ENCODE data around the gene ZNF841.
"Not testable (repeated sequence)": the region's sequence is repeated elsewhere in the genome, so short reads cannot be mapped to it uniquely, and the experiment has no call there.

Gene ZNF841

GRCh38 chr19:52095172-52096014 lies at the start of gene ZNF841:
Gene ZNF841, minus strand, starts transcription at chr19:52095765. Its CDS starts 10,964 bp downstream, at chr19:52084801.
- DNase-seq = peak; percentile 87

GRCh38 chr19:52142001-52142595 lies 46.5 kb upstream of the ZNF841 start:
- DNase-seq = no peak

DNA sequence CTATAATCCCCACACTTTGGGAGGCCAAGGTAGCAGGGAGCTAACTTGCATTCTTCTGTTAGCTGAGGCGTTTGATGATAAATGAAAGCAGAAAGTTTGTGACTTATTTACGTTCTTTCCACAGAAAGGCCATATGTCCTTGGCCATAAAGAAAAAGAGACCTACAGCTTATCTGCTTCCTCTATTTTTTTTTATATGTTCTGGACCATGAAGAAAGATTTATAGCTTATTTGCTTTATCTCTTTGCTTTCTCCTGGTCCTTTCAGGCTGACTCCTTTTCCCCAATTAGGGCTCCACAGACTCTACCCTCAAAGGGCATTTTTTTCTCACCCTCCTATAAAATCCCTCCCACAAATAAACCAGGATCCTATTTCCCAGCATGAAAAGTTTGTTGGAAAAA lies 45.6 kb upstream of the ZNF841 start:
- DNase-seq = no peak

GRCh38 chr19:52140032-52140710 lies 44.6 kb upstream of the ZNF841 start:
- DNase-seq = no peak

DNA sequence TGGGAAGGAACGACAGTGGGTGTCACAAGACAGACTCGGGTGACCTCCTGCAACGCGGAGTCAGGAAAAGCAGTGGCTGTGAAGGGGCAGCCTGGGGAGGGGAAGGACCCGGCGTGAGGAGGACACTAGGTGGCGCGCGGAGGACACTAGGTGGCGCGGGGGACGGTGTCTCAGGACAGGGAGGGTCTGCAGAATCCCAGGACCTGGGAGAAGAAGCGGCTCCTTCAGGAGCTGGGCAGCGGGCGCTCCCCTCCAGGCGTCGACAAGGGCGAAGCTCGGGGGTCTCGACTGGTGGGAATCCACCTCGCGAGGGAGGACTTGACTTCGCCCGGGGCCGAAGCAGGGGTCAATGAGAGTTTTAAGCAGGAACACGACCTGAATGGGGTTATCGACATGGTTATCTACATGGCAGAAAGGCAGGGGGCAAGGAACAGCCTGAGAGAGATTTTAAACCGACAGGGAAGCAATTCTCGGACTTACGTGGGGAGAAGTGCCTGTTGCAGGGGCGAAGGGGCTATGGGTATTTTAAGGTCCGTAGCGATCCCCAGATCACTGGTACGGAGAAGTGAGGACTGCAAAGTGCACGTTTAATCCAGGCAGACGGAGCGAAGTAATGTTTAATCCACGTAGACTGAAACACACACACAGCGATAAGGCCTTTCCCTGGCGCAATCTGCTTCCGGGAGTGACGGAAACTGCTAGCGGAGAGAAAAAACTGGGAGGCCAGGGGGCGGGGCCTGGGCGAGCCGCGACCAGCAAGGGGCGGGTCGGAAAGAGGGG lies 43.9 kb upstream of the ZNF841 start, which contains the start of gene ZNF616:
Gene ZNF616 (minus strand): TSS at position 687 of the 780 bp plus-strand sequence. CDS start 9,426 bp downstream, outside the sequence.
- peak; percentile 98 for DNase-seq

DNA sequence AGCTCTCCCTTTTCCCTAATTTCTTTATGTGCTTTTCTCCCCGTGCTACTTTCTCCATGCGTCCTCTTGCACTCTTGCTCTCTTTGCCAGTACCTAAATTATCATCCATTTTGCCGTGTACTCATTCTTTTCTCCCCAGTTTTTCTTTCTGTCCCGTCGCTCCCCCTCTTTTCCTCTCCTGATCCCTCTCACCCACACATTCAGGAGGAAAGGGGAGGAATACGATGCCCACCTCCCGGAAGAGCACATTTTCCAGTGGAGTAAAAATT lies 43.4 kb upstream of the ZNF841 start:
- DNase-seq = no peak

DNA sequence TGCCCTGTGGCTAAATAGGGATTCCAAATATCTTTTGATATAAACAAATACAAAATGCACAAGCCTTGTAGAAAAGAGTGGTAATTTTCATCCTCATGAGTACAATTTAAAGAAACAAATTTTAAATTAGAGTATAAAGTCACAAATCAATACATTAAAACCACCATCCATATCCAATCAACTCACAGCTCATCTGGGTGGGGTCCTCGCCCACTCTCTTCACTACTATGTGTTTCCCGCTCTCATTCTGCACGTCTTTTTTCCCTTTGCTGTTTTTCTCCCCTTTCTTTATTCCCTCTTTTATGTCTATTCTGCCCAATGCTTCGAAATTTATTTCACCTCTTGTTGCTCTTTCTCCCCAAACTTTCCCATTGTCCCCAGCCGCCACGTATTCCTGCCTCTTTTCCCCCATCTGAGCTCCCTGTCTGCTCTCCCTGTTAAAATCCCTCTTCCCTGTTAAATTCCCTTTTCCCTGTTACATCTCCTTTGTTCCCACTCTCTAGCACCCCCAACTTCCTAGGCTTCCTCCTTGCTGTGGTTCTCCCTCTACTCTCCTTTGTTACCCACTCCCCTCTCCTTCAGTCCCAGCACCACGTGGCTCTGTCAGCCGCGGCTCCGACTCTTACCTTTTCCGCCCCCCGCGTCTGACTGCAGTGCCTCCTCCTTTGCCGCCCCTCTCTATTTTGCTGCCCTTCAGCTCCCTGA lies 42.9 kb upstream of the ZNF841 start:
- peak; percentile 12 for DNase-seq

- DNase-seq = no peak
Measured at GRCh38 chr19:52120286-52120685, 24.7 kb upstream of the ZNF841 start.

DNA sequence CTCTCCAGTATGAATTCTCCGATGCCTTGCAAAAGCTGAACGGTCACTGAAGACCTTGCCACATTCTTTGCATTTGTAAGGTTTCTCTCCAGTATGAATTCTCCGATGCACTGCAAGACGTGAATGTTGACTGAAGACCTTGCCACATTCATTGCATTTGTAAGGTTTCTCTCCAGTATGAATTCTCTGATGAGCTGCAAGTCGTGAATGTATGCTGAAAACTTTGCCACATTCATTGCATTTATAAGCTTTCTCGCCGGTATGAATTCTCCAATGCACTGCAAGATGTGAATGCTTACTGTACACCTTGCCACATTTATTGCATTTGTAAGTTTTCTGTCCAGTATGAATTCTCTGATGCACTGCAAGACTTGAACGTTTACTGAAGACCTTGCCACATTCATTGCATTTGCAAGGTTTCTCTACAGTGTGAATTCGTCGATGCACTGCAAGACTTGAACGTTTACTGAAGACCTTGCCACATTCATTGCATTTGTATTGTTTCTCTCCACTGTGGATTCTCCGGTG lies 20.0 kb upstream of the ZNF841 start:
- no peak for DNase-seq

DNA sequence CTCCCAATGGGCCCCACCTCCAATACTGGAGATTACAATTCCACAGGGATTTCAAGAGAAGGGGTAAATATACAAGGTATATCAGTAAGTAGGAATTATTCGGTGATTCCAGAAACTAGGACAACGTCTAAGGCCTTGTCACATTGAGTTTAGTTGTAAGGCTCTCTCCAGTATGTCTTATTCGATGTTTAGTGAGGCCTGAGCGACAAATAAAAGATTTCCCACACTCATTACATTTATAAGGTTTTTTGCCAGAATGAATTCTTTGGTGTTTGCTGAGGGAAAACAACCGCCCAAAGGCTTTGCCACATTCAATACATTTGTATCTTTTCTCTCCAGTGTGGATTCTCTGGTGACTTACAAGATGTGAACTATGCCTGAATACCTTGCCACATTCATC lies 19.1 kb upstream of the ZNF841 start:
- no peak for DNase-seq

DNA sequence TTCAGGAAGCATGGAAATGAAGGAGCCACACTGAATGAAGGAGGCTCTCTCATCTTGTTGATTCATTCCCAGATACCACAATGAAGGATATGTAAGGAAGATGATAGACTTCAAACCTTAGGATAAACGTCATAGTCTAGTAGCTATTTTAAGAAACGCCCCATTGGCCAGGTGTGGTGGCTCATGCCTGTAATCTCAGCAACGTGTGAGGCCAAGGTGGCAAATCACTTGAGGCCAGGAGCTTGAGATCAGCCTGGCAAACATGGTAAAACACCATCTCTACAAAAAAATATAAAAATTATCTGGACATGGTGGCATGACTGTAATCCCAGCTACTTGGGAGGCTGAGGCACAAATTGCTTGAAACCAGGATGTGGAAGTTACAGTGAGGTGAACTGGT lies 17.1 kb upstream of the ZNF841 start:
- no peak for DNase-seq

GRCh38 chr19:52110780-52111179 lies 15.2 kb upstream of the ZNF841 start:
- DNase-seq = no peak

DNA sequence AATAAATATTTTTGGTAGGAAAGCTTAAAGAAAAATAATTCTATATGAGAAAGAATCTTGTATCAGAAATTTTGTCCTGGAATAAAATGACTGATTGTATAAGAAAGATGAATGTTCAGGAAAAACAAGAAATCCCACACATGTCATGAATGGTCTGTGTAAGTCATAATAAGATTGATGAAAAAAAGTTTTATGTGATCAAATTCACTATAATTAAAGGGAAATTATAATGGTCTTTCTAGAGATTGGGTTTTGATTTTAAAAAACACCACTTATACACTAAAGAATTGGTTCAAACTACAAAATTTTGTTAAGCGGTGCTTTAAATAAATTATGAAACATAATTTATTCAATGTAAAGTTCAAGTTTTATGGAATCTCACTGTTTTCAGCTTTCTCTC lies 7.2 kb upstream of the ZNF841 start:
- DNase-seq = no peak

- DNase-seq = no peak
Measured at GRCh38 chr19:52101866-52102562, 6.4 kb upstream of the ZNF841 start.

DNA sequence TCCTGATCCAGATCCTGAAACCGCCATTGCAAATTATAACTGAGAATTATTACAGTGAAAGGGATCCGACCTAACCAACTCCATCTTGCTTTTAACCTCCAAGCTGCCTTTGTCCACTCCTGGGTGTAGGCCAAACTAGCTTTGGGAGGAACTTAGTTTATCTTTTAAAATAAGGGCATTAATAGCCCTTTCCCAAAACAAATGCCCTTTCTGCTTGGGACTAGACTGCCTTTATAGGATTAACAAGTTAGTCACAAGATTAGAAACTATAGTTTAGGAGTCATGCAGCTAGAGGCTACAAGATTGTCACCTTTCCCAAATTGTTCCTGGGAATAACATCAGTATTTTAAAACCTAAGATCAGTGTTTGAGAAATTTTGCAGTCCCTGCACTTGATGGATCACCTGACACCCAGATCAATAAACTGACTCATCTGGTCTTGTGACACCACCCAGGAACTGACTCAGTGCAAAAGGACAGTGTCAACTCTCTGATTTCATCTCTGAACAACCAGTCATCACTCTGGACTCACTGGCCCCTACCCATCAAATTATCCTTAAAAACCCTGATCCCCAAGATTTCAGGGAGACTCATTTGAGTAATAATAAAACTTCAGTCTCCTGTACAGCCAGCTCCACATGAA lies 4.1 kb upstream of the ZNF841 start:
- no peak for DNase-seq

- not testable (repeated sequence) for DNase-seq
Measured at GRCh38 chr19:52096416-52096815, 851 bp upstream of the ZNF841 start.

- DNase-seq = no peak
Measured at GRCh38 chr19:52094526-52095130, 937 bp downstream of the ZNF841 start.

- DNase-seq = no peak
Measured at GRCh38 chr19:52086481-52086880, 9.1 kb downstream of the ZNF841 start.

DNA sequence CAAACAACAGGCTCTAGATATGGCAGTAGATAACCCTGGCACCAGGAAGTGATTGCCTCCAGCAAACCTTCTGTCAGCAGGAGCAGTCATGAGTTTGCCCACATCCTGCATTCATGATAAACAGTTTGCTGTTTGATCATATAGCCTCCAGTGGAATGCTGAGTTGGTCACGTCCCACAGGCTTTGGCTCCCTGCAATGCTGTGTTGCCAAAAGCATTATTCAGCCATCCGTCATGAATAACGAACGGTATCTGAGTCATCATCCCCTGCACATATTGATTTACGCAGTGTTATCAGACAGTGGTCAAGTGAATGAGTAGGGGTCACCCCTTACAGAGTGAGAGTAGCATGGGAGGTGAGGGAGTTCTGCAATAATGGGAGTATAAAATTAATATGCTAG lies 25.1 kb downstream of the ZNF841 start:
- DNase-seq = no peak

GRCh38 chr19:52069653-52070052 lies 25.9 kb downstream of the ZNF841 start:
- no peak for DNase-seq

Measured in stimulated activated CD4-positive, alpha-beta T cell treated with anti-CD3 and anti-CD28 coated beads, Interleukin-4, amount 100 ng/mL, for 24 hours (primary cell).